HG03108 (cell line): ENCODE results near the gene SPDL1.

ENCODE experiments used
- ATAC-seq: cut with Tn5 transposase; IDR thresholded peaks from one replicate; pipeline ENCODE4 v1.9.1; 2021; ENCODE audit warnings: moderate library complexity; ENCODE audit not compliant: unreplicated experiment

SPDL1 gene

GRCh38 chr5:169583424-169584220, at the start of gene SPDL1:
SPDL1 (plus strand) TSS chr5:169583773; CDS start chr5:169588417, 4,644 bp downstream.
- ATAC-seq: peak; percentile 90

GRCh38 chr5:169534311-169534880, 49.2 kb upstream of the SPDL1 start:
- ATAC-seq: no peak

- no peak for ATAC-seq
These were observed 48.6 kb upstream of the SPDL1 start for GRCh38 chr5:169534939-169535338.

GRCh38 chr5:169538944-169539343, 44.6 kb upstream of the SPDL1 start:
- ATAC-seq: no peak

- no peak for ATAC-seq
These were observed 40.8 kb upstream of the SPDL1 start for GRCh38 chr5:169542811-169543210.

GRCh38 chr5:169544264-169544950, 39.2 kb upstream of the SPDL1 start:
- no peak for ATAC-seq

- no peak for ATAC-seq
These were observed 37.8 kb upstream of the SPDL1 start for GRCh38 chr5:169545762-169546161.

- no peak for ATAC-seq
These were observed 37.2 kb upstream of the SPDL1 start for GRCh38 chr5:169546346-169546745.

- no peak for ATAC-seq
These were observed 36.1 kb upstream of the SPDL1 start for GRCh38 chr5:169547508-169547907.

- no peak for ATAC-seq
These were observed 35.3 kb upstream of the SPDL1 start for GRCh38 chr5:169548315-169548714.

- no peak for ATAC-seq
These were observed 34.0 kb upstream of the SPDL1 start for GRCh38 chr5:169549453-169550100.

- ATAC-seq: no peak
These were observed 33.3 kb upstream of the SPDL1 start for GRCh38 chr5:169550227-169550626.

GRCh38 chr5:169551146-169551545, 32.4 kb upstream of the SPDL1 start:
- no peak for ATAC-seq

- ATAC-seq: no peak
These were observed 31.9 kb upstream of the SPDL1 start for GRCh38 chr5:169551696-169552095.

GRCh38 chr5:169554251-169554650, 29.3 kb upstream of the SPDL1 start:
- ATAC-seq: no peak

GRCh38 chr5:169557838-169558237, 25.7 kb upstream of the SPDL1 start:
- ATAC-seq: no peak

- no peak for ATAC-seq
These were observed 21.7 kb upstream of the SPDL1 start for GRCh38 chr5:169561893-169562292.

GRCh38 chr5:169563369-169563768, 20.2 kb upstream of the SPDL1 start:
- no peak for ATAC-seq

GRCh38 chr5:169566202-169566601, 17.4 kb upstream of the SPDL1 start:
- ATAC-seq: no peak

GRCh38 chr5:169567079-169567478, 16.5 kb upstream of the SPDL1 start:
- ATAC-seq: no peak

GRCh38 chr5:169569513-169569912, 14.1 kb upstream of the SPDL1 start:
- no peak for ATAC-seq

- no peak for ATAC-seq
These were observed 12.2 kb upstream of the SPDL1 start for GRCh38 chr5:169571355-169571754.
